GM13977 (cell line): ENCODE measurements around the gene KLF12.

ENCODE experiments used
- DNase-seq: peaks from one replicate; pipeline ENCODE4 v3.0.0; 2012; ENCODE audit warnings: low spot score
- CTCF ChIP-seq: IDR thresholded peaks from 2 replicates; pipeline ENCODE4 v1.5.1; 2012; ENCODE audit warnings: mild to moderate bottlenecking, control low read depth; ENCODE audit not compliant: insufficient read depth; ENCODE audit errors: extremely low read depth, missing control alignments
- in situ Hi-C: fragments of 300-500 bp; cut with MboI; formaldehyde crosslinking; loops from one replicate; pipeline ENCODE4 v1.12.0; 2022; ENCODE audit warnings: low sequenced_read_pairs, low pct_unique_long_range_greater_than_20kb, mixed read lengths, inconsistent platforms; ENCODE audit not compliant: unreplicated experiment

The KLF12 gene

DNA sequence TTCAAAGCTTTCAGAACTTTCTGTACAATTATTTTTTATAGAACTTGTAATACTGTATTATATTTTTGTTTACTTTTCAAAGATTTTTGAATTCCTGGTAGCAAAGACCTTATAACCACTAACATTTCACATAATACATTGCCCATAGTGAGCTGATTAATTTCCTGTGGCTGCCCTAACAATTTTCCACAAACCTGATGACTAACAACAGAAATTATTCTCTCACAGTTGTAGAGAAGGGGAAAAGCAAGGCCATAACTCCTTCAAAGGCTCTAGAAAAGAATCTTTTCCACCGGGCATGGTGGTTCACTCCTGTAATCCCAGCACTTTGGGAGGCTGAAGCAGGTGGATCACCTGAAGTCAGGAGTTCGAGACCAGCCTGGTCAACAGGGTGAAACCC lies 19.1 kb downstream of the KLF12 start:
- DNase-seq: no peak
- in situ Hi-C loops: no loop called here
- no peak for TF ChIP-seq CTCF

- TF ChIP-seq CTCF: no peak
- in situ Hi-C loops: no loop called here
- no peak for DNase-seq
Observed at GRCh38 chr13:74114641-74115040, 19.6 kb downstream of the KLF12 start.

DNA sequence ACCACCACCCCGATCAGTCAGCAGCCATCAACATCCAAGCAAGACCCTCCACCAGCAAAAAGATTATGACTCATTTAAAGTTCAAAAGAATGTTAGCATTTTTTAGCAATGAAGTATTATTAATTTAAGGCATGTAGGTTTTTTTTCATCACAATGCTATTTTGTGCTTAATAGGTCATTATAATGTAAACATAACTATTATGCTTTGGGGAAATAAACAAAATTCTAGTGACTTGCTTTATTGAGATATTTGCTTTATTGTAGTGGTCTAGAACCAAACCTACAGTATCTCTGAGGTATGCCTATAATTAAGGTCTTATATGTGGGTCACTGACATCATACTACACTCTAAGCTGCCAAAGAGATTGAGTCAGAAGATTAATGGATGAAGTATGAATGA lies 20.0 kb downstream of the KLF12 start:
- DNase-seq: no peak
- TF ChIP-seq CTCF: no peak
- in situ Hi-C loops: no loop called here

DNA sequence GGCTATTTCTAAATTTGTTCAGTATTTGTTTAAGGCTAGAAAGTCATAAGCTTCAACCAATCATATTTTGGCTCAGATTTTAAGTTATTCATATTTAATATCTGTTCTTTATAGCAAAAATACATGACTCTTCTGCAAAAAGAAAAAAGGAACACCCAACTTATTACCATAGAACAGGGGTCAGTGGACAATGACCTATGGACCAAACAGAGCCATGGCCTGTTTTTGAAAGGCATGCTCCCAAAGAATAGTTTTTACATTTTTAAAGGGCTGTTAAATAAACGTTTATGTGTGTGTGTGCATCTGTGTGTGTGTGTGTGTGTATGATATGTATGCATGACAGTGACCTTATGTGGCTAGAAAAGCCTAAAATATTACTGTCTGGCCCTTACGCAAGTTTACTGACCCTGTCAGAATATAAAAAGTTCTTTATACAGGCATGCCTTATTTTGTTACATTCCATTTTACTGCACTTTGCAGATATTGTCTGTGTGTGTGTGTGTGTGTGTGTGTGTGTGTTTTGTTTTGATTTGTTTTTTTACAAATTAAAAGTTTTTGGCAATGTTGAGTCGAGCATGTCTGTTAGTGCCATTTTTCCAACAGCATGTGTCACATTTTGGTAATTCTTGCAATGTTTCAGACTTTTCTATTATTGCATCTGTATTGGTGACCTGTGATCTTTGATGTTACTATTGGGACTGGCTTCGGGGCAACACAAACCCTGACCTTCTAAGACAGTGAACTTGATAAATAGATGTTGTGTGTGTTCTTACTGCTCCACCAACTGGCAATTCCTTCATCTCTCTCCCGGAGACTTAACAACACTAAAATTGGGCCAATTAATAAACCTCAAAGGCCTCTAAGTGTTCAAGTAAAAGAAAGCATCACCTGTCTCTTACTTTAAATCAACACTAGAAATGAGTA lies 22.0 kb downstream of the KLF12 start:
- DNase-seq: no peak
- no peak for TF ChIP-seq CTCF
- in situ Hi-C loops: no loop called here

DNA sequence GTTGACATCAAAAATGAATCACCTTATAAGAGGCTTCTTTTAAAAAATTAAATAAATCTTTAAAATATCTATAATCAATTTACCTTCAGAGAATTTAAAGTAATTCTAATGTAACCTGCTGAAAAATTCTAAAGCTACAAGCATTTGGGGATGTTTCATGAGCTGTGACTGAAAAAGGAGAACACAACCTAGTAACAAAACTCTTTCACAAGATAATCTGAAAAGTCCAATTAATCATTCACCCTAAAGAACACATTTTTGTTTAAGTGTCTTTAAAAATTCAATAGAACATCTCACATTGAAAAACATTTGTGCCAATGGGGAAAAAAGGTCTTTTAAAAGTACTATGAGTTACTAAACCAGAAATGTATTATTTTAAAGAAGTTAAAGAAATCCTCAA lies 22.8 kb downstream of the KLF12 start:
- in situ Hi-C loops: no loop called here
- DNase-seq: no peak
- TF ChIP-seq CTCF: no peak

- in situ Hi-C loops: no loop called here
- no peak for DNase-seq
- no peak for TF ChIP-seq CTCF
Observed at GRCh38 chr13:74110053-74110452, 24.2 kb downstream of the KLF12 start.
